HL-60 (cell line): ENCODE results near the gene CDC37L1.

Experiments
- DNase-seq, 2 experiments: peaks; one replicate each; pipeline ENCODE4 v3.0.0-alpha.2; 2010 to 2020; ENCODE audit warnings: low read depth in 1 of 2, low spot score in 1 of 2
- H3K27ac ChIP-seq: fragments of 250-450 bp; sonication (Bioruptor Pico); replicated peaks from 2 replicates; pipeline ENCODE4 v1.5.1; 2020; ENCODE audit warnings: mild to moderate bottlenecking, moderate library complexity
- H3K27me3 ChIP-seq: fragments of 250-450 bp; sonication (Bioruptor Pico); 2 replicates; pipeline ENCODE4 v1.5.1; 2021; ENCODE audit warnings: mild to moderate bottlenecking, moderate library complexity; ENCODE audit not compliant: insufficient read depth, poor library complexity, severe bottlenecking
- H3K4me3 ChIP-seq: replicated peaks from 2 replicates; pipeline ENCODE4 v1.5.1; 2011; ENCODE audit warnings: mild to moderate bottlenecking, control low read depth, low read length; ENCODE audit not compliant: insufficient read depth
- GABPA ChIP-seq: IDR thresholded peaks from 2 replicates; pipeline ENCODE4 v1.6.1; 2012; ENCODE audit warnings: low read depth
- POLR2AphosphoS5 ChIP-seq: IDR thresholded peaks from 2 replicates; pipeline ENCODE4 v1.6.1; 2012; ENCODE audit warnings: low read depth
- SPI1 ChIP-seq: IDR thresholded peaks from 2 replicates; pipeline ENCODE4 v1.6.1; 2012; ENCODE audit warnings: low read depth, mild to moderate bottlenecking, borderline replicate concordance
- TF ChIP-seq, protein P1 (sequence below): IDR thresholded peaks from 2 replicates; pipeline ENCODE4 v1.6.1; 2012; ENCODE audit warnings: low read depth; ENCODE audit not compliant: insufficient replicate concordance
- TF ChIP-seq, protein P2 (sequence below): IDR thresholded peaks from one replicate; pipeline ENCODE4 v1.5.1; 2011; ENCODE audit warnings: low read length, control low read depth, inconsistent platforms; ENCODE audit not compliant: insufficient read depth

The CDC37L1 gene

DNA sequence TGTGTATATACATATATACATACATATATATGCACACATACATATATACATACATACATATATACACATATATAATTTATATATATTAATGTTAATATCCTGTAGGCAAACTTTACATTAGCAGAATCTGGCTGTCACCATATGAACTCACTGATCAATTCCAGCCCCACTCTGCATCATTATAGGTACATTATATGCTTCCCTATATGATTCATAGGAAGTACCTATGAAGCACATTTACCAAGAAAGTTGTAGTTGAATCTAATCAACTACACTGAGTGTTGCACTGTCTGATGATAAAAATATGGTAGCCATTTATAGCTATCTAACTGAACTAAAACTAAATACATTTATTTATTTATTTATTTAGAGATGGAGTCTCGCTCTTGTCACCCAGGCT lies 7.6 kb upstream of the CDC37L1 start:
- TF ChIP-seq, protein P1, sequence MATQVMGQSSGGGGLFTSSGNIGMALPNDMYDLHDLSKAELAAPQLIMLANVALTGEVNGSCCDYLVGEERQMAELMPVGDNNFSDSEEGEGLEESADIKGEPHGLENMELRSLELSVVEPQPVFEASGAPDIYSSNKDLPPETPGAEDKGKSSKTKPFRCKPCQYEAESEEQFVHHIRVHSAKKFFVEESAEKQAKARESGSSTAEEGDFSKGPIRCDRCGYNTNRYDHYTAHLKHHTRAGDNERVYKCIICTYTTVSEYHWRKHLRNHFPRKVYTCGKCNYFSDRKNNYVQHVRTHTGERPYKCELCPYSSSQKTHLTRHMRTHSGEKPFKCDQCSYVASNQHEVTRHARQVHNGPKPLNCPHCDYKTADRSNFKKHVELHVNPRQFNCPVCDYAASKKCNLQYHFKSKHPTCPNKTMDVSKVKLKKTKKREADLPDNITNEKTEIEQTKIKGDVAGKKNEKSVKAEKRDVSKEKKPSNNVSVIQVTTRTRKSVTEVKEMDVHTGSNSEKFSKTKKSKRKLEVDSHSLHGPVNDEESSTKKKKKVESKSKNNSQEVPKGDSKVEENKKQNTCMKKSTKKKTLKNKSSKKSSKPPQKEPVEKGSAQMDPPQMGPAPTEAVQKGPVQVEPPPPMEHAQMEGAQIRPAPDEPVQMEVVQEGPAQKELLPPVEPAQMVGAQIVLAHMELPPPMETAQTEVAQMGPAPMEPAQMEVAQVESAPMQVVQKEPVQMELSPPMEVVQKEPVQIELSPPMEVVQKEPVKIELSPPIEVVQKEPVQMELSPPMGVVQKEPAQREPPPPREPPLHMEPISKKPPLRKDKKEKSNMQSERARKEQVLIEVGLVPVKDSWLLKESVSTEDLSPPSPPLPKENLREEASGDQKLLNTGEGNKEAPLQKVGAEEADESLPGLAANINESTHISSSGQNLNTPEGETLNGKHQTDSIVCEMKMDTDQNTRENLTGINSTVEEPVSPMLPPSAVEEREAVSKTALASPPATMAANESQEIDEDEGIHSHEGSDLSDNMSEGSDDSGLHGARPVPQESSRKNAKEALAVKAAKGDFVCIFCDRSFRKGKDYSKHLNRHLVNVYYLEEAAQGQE, result no peak
- no peak for TF ChIP-seq POLR2AphosphoS5
- TF ChIP-seq, protein P2, sequence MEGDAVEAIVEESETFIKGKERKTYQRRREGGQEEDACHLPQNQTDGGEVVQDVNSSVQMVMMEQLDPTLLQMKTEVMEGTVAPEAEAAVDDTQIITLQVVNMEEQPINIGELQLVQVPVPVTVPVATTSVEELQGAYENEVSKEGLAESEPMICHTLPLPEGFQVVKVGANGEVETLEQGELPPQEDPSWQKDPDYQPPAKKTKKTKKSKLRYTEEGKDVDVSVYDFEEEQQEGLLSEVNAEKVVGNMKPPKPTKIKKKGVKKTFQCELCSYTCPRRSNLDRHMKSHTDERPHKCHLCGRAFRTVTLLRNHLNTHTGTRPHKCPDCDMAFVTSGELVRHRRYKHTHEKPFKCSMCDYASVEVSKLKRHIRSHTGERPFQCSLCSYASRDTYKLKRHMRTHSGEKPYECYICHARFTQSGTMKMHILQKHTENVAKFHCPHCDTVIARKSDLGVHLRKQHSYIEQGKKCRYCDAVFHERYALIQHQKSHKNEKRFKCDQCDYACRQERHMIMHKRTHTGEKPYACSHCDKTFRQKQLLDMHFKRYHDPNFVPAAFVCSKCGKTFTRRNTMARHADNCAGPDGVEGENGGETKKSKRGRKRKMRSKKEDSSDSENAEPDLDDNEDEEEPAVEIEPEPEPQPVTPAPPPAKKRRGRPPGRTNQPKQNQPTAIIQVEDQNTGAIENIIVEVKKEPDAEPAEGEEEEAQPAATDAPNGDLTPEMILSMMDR, result no peak
- no peak for TF ChIP-seq GABPA
- no peak for TF ChIP-seq SPI1
- DNase-seq, result no peak
- Histone ChIP-seq H3K4me3 (no peak overlapping the region), H3K27ac (no peak overlapping the region), H3K27me3 (no peaks in the 10 kb centered on the region)

DNA sequence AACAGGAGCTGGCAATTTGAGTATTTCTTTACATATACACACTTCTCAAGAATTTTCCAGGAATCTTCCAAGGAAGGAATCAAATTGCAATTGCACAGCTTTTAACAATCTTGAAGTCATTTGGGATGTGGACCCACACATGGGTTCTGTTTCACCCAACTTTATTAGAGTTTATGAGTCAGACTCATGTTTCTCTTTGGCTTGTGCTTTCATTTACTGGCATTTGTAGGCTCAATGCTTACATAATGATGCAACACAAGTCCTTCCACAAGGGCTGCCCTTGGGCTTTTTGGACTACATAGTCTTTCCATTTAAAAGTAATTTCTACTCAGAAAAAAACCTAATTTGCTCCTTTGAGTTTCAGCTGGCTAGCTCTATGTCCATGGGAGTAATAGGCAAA lies 4.6 kb upstream of the CDC37L1 start:
- H3K27me3 ChIP-seq, result no peaks in the 10 kb centered on the region
- TF ChIP-seq SPI1 (no peak), POLR2AphosphoS5 (no peak), GABPA (no peak)
- TF ChIP-seq, protein P2, result no peak
- TF ChIP-seq, protein P1, result no peak
- H3K27ac ChIP-seq, result no peak overlapping the region
- H3K4me3 ChIP-seq, result no peak overlapping the region
- no peak for DNase-seq

DNA sequence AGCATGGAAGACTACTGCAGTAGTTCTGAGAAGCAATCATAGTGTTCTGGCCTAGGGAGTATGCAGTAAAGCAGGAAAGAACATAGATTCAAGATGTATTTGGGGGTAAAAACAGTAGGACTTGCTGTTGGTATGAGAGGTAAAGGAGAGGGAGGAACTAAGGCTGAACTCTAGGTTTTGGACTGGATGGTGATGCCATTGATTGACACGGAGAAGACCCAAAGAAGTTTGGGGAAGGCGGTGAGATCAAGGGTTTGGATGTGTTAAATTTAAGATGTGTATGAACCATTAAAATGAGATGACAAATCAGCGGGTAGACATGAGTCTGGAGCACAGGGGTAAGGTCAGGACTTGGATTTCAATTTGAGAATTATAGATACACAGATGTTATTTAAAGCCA lies 2.0 kb upstream of the CDC37L1 start:
- no peak for DNase-seq
- Histone ChIP-seq H3K4me3 (no peak overlapping the region), H3K27ac (no peak overlapping the region), H3K27me3 (no peaks in the 10 kb centered on the region)
- TF ChIP-seq SPI1 (no peak), GABPA (no peak), POLR2AphosphoS5 (no peak)
- TF ChIP-seq, protein P2, result no peak
- TF ChIP-seq, protein P1, result no peak
